Measurements from ENCODE around the gene RAB30. TPM values are rescaled to one million over a fixed set of nuclear protein-coding genes. Genes with fewer than 3 reads are reported as not detected.
"Not testable (repeated sequence)": the region's sequence is repeated elsewhere in the genome, so short reads cannot be mapped to it uniquely, and the experiment has no call there.

RAB30 gene
- total and polyA plus RNA-seq, 9 of the 15 experiments (the other 6 are each of a cell fraction or from before 2014, with no cell fraction given): 0.29 to 1.3 (median 1.0) TPM

DNA sequence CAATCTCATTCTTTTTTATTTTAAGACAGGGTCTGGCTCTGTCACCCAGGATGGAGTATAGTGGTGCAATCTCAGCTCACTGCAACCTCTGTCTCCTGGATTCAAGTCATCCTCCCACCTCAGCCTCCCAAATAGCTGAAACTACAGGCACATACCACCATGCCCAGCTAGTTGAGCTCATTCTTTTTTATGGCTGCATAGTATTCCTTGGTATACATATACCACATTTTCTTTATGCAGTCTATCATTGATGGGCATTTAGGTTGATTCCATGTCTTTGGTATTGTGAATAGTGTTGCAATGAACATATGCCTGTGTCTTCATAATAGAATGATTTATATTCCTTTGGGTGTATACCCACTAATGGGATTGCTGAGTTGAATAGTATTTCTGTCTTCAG lies 109.7 kb downstream of the RAB30 start:
- H2AFZ ChIP-seq (ENCODE audit: low read depth, low read length); H3K27ac ChIP-seq (ENCODE audit: extremely low read depth, low read depth, low read length); BruUV-seq (replicated peaks); in situ Hi-C loops (cut with MboI); intact Hi-C loops (cut with micrococcal nuclease); H3K9me3 ChIP-seq (replicated peaks; ENCODE audit: control insufficient read depth, insufficient read depth, low read depth, low read length); H3K4me3 ChIP-seq; H3K4me2 ChIP-seq (ENCODE audit: insufficient read depth, low read length); ATAC-seq; H3K36me3 ChIP-seq (ENCODE audit: control insufficient read depth, insufficient read depth, low read length); H3K9ac ChIP-seq (ENCODE audit: insufficient read depth in 1 of 2, low read depth in 2 of 2, low read length in 2 of 2); POLR2A ChIA-PET; CTCF ChIA-PET (ENCODE audit: low intra/inter-chr PET ratio); H3K9me1 ChIP-seq (ENCODE audit: control insufficient read depth, insufficient read depth, low read length); FAIRE-seq; DNase-seq (ENCODE audit: extremely low read depth in 1 of 4, low spot score in 3 of 4); H3K4me1 ChIP-seq (replicated peaks in 1 of 2; ENCODE audit: control insufficient read depth in 2 of 2, insufficient read depth in 2 of 2, low read length in 2 of 2); H4K20me1 ChIP-seq (replicated peaks; ENCODE audit: control insufficient read depth, insufficient read depth, low read length); H3K27me3 ChIP-seq (ENCODE audit: control insufficient read depth in 2 of 2, insufficient read depth in 2 of 2, low read length in 2 of 2); H3K79me2 ChIP-seq (ENCODE audit: control insufficient read depth, insufficient read depth, low read length): not testable (repeated sequence)
- TF ChIP-seq RBM25 (IDR thresholded peaks at IDR 0.05; ENCODE audit: low read depth, low read length, severe bottlenecking) (peak; percentile 2), ZNF146 (CRISPR knock-in tag; IDR thresholded peaks at IDR 0.05; ENCODE audit: unreplicated experiment) (peak; percentile 80)

DNA sequence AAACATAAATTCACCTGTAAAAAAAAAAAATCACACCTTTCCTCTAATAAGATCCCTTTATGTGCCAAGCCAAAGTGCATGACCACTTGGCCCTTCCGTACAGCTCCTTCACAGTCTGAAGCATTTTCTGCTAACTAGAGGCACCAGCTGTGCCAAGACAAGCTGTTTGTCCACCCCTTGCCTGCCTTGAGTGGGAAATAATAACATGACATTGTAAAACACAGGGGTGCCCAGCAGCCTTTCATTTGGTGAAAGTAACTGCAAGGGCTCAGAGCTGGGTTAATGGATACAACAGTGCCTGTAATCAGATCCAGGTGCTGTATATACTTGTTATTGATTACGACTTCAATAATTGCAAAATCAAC lies 110.9 kb downstream of the RAB30 start:
- Histone ChIP-seq H3K4me2 (ENCODE audit: insufficient read depth, low read length) (no peak overlapping the region), H3K27me3 (ENCODE audit: control insufficient read depth in 2 of 2, insufficient read depth in 2 of 2, low read length in 2 of 2) (no peaks in the 10 kb centered on the region; a peak in 1 of 5 replicates), H2AFZ (ENCODE audit: low read depth, low read length) (0 out of 2 replicates have a peak overlapping the region, but pooled peaks have one; percentile 9), H3K4me3 (no peak overlapping the region), H4K20me1 (replicated peaks; ENCODE audit: control insufficient read depth, insufficient read depth, low read length) (no peaks in the 10 kb centered on the region), H3K36me3 (ENCODE audit: control insufficient read depth, insufficient read depth, low read length) (no peaks in the 10 kb centered on the region), H3K27ac (ENCODE audit: extremely low read depth, low read depth, low read length) (no peak overlapping the region), H3K9ac (ENCODE audit: insufficient read depth in 1 of 2, low read depth in 2 of 2, low read length in 2 of 2) (no peak overlapping the region), H3K9me1 (ENCODE audit: control insufficient read depth, insufficient read depth, low read length) (no peaks in the 10 kb centered on the region), H3K79me2 (ENCODE audit: control insufficient read depth, insufficient read depth, low read length) (no peaks in the 10 kb centered on the region), H3K4me1 (replicated peaks in 1 of 2; ENCODE audit: control insufficient read depth in 2 of 2, insufficient read depth in 2 of 2, low read length in 2 of 2) (peaks cover 0 to 7% of the 10 kb centered on the region in 2 experiments; a peak in 2 of 5 replicates), H3K9me3 (replicated peaks; ENCODE audit: control insufficient read depth, insufficient read depth, low read depth, low read length) (no peaks in the 10 kb centered on the region)
- no TSS peak for BruUV-seq (replicated peaks)
- in situ Hi-C loops (cut with MboI) (no loop called here), intact Hi-C loops (cut with micrococcal nuclease) (no loop called here)
- ChIA-PET POLR2A (interaction anchor here (0.6 to 0.7 kb wide), 3 partner anchors 16 to 45 kb away, joined by 3 read pairs; no protein-coding TSS in a partner anchor), CTCF (ENCODE audit: low intra/inter-chr PET ratio) (no interaction called here)
- WGBS (ENCODE audit: insufficient coverage, low coverage, missing lambda C conversion rate): 12% methylated on average over 2 of the region's 2 CpGs
- no peak for FAIRE-seq
- ATAC-seq: no peak
- DNase-seq (ENCODE audit: extremely low read depth in 1 of 4, low spot score in 3 of 4): no peak
- TF ChIP-seq ZBTB7A (IDR thresholded peaks at IDR 0.05; ENCODE audit: borderline replicate concordance, control insufficient read depth, low read depth, low read length): no peak
- no peak for TF ChIP-seq COPS2 (conservative IDR thresholded peaks at IDR 0.05)
- TF ChIP-seq, protein P1, sequence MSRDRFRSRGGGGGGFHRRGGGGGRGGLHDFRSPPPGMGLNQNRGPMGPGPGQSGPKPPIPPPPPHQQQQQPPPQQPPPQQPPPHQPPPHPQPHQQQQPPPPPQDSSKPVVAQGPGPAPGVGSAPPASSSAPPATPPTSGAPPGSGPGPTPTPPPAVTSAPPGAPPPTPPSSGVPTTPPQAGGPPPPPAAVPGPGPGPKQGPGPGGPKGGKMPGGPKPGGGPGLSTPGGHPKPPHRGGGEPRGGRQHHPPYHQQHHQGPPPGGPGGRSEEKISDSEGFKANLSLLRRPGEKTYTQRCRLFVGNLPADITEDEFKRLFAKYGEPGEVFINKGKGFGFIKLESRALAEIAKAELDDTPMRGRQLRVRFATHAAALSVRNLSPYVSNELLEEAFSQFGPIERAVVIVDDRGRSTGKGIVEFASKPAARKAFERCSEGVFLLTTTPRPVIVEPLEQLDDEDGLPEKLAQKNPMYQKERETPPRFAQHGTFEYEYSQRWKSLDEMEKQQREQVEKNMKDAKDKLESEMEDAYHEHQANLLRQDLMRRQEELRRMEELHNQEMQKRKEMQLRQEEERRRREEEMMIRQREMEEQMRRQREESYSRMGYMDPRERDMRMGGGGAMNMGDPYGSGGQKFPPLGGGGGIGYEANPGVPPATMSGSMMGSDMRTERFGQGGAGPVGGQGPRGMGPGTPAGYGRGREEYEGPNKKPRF (IDR thresholded peaks at IDR 0.05; ENCODE audit: low read depth, low read length): no peak
- TF ChIP-seq NFE2 (IDR thresholded peaks at IDR 0.05; ENCODE audit: low read depth): no peak
- TF ChIP-seq SETDB1 (IDR thresholded peaks at IDR 0.05; ENCODE audit: low read length): no peak
- no peak for TF ChIP-seq PTRF (tag; IDR thresholded peaks at IDR 0.05)
- no peak for TF ChIP-seq ESRRA (IDR thresholded peaks at IDR 0.05; ENCODE audit: borderline replicate concordance, low read depth)
- TF ChIP-seq, protein P2, sequence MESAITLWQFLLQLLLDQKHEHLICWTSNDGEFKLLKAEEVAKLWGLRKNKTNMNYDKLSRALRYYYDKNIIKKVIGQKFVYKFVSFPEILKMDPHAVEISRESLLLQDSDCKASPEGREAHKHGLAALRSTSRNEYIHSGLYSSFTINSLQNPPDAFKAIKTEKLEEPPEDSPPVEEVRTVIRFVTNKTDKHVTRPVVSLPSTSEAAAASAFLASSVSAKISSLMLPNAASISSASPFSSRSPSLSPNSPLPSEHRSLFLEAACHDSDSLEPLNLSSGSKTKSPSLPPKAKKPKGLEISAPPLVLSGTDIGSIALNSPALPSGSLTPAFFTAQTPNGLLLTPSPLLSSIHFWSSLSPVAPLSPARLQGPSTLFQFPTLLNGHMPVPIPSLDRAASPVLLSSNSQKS (CRISPR knock-in tag; IDR thresholded peaks at IDR 0.05): no peak
- TF ChIP-seq, protein P3, sequence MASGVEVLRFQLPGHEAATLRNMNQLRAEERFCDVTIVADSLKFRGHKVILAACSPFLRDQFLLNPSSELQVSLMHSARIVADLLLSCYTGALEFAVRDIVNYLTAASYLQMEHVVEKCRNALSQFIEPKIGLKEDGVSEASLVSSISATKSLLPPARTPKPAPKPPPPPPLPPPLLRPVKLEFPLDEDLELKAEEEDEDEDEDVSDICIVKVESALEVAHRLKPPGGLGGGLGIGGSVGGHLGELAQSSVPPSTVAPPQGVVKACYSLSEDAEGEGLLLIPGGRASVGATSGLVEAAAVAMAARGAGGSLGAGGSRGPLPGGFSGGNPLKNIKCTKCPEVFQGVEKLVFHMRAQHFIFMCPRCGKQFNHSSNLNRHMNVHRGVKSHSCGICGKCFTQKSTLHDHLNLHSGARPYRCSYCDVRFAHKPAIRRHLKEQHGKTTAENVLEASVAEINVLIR (CRISPR knock-in tag; IDR thresholded peaks at IDR 0.05): no peak
- no peak for TF ChIP-seq CCNT2 (IDR thresholded peaks at IDR 0.05; ENCODE audit: borderline replicate concordance, extremely low read depth, insufficient read length, low read depth, low read length)
- no peak for TF ChIP-seq MAFF (IDR thresholded peaks at IDR 0.05; ENCODE audit: low read length)
